AG04449 (cell line): ENCODE results near the gene ERN1.

ENCODE experiments used
- CTCF ChIA-PET: fragments of 350-600 bp; formaldehyde crosslinking; extraction: SDS; loops from one replicate; lab custom pipeline; 2021; ENCODE audit warnings: antibody characterized with exemption; lab: Yijun Ruan, JAX
- POLR2A ChIA-PET: fragments of 400-600, 350-600 bp; formaldehyde crosslinking; extraction: SDS; loops from one replicate; lab custom pipeline; 2020; ENCODE audit warnings: antibody characterized with exemption, inconsistent platforms; lab: Yijun Ruan, JAX
- DNase-seq: peaks from one replicate; pipeline ENCODE4 v3.0.0-alpha.2; 2010; ENCODE audit warnings: low read depth, low spot score
- H3K4me3 ChIP-seq: 2 replicates; pipeline ENCODE4 v1.5.1; 2011; ENCODE audit warnings: low read depth, mild to moderate bottlenecking, control low read depth, low read length
- TF ChIP-seq, protein P1 (sequence below): IDR thresholded peaks from one replicate; pipeline ENCODE4 v1.5.1; 2011; ENCODE audit warnings: mild to moderate bottlenecking, moderate library complexity, low read length, control low read depth, inconsistent platforms; ENCODE audit not compliant: insufficient read depth; ENCODE audit errors: missing control alignments

ERN1 gene

DNA sequence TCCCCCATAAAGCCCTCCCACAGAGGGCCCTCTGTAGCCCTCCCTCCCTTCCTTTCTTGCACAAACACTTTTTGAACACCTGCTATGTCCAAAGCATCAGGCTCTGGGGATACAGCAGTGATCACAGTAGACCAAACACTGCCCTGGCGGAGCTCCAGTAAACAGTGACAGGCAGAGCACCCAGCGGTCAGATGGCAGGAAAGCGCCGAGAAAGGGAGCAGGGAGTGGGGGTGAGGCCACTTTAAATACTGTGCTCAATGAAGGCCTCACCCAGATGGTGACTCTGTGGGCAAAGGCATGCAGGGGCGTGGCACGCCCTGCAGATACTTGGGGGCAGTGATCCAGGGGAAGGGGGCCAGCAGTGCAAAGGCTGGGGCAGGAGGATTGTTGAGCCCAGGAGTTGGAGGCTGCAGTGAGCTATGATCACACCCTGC, 124.2 kb downstream of the ERN1 start:
- CTCF ChIA-PET = interaction anchor here (1.0 to 3.8 kb wide), 8 partner anchors 11 to 127 kb away, joined by 3 to 39 read pairs (median 5); partner anchors contain the start of gene ICAM2
- DNase-seq = no peak
- POLR2A ChIA-PET = no interaction called here
- no peak overlapping the region for H3K4me3 ChIP-seq
- TF ChIP-seq, protein P1, sequence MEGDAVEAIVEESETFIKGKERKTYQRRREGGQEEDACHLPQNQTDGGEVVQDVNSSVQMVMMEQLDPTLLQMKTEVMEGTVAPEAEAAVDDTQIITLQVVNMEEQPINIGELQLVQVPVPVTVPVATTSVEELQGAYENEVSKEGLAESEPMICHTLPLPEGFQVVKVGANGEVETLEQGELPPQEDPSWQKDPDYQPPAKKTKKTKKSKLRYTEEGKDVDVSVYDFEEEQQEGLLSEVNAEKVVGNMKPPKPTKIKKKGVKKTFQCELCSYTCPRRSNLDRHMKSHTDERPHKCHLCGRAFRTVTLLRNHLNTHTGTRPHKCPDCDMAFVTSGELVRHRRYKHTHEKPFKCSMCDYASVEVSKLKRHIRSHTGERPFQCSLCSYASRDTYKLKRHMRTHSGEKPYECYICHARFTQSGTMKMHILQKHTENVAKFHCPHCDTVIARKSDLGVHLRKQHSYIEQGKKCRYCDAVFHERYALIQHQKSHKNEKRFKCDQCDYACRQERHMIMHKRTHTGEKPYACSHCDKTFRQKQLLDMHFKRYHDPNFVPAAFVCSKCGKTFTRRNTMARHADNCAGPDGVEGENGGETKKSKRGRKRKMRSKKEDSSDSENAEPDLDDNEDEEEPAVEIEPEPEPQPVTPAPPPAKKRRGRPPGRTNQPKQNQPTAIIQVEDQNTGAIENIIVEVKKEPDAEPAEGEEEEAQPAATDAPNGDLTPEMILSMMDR = no peak

- ChIA-PET CTCF (interaction anchor here (1.0 to 3.8 kb wide), 10 partner anchors 12 to 128 kb away, joined by 3 to 39 read pairs (median 4); partner anchors contain the start of genes GH1 and ICAM2), POLR2A (no interaction called here)
- TF ChIP-seq, protein P1 = no peak
- DNase-seq = no peak
- H3K4me3 ChIP-seq = no peak overlapping the region
Measured at GRCh38 chr17:64004903-64005733, 124.8 kb downstream of the ERN1 start.

GRCh38 chr17:64004218-64004770, 125.7 kb downstream of the ERN1 start:
- TF ChIP-seq, protein P1 = no peak
- DNase-seq = no peak
- H3K4me3 ChIP-seq = no peak overlapping the region
- ChIA-PET CTCF (interaction anchor here (1.1 to 3.8 kb wide), 5 partner anchors 9 to 86 kb away, joined by 3 to 39 read pairs (median 4); partner anchors contain the start of gene GH1), POLR2A (no interaction called here)

DNA sequence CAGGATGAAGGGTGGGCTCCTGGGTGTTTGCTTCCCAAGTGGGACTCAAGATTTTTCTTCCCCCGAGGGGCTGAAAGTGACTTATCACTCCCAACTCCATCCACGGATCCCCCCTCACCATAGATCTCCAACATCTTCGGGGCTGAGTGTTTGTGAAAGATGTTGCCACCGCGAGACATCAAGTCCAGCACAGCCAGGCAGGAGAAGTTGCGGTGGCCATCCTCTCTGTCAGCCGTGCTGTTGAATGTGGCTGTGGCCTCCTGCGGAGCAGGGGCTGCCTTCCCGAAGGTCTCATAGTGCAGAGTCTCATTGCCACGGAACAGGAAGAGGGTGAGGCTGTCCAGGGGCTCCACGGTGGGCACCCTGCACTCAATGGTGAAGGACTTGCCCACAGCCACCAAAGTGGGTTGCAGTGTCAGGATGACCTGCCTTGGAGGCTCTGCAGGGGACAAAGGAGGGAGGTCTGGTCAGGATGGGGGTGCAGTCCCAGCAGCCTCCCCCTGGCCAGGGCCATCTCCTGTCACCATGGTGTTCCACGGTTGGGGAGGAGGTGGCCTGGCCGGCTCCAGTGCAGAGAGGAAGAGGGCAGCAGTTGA, 126.3 kb downstream of the ERN1 start:
- no peak for DNase-seq
- TF ChIP-seq, protein P1 = no peak
- no peak overlapping the region for H3K4me3 ChIP-seq
- POLR2A ChIA-PET = no interaction called here
- CTCF ChIA-PET = interaction anchor here (1.5 to 1.9 kb wide), 2 partner anchors 9 to 85 kb away, joined by 3 to 5 read pairs; partner anchors contain the start of gene GH1

DNA sequence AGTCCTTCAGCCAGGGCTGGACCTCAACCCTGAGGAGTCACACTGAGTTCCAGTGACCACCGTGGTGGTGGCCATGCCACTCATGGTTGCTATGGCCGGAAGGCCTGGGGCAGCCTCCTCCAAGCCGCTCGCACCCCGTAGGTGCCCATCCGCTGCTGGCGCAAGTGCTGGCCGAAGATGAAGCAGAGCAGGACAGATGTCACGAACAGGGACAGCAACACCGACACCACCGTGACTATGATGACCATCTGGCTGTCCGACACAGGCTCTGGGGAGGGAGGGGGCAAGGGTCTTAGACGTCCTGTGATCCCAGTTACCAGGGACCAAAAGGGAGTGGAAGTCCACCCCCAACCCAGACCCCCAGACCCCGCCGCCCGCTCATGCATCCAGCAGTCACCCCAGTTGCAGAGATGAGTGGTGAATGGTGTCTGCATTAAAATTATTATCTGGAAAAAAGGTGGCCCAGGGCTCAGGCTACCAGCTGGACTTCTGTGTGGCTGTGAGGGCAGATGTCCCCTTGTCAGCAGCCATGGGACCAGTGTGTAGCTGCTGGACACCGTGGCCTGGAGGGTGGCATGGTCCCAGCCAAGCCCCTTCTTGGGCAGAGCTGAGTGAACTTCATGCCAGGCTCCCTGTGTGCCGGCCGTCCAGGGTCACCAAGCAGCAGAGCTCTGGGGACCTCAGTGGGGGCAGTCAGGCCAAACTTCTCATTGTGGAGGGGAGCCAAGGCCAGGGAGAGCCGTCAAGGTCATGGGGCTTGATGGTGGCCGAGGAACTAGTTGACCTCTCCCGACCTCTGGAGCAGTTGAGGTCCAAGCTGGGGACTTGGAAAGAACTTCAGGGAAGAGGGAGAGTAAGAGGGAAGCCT, 127.1 kb downstream of the ERN1 start:
- no peak overlapping the region for H3K4me3 ChIP-seq
- ChIA-PET CTCF (interaction anchor here (0.9 to 1.9 kb wide), 6 partner anchors 8 to 84 kb away, joined by 3 to 7 read pairs (median 4); partner anchors contain the start of gene GH1), POLR2A (no interaction called here)
- no peak for DNase-seq
- TF ChIP-seq, protein P1 = no peak
